ENCODE measurements around the gene CCDC178.

CCDC178 gene

GRCh38 chr18:33116376-33116775, 324.1 kb downstream of the CCDC178 start:
- DNase-seq (ENCODE audit: low read depth): no peak

DNA sequence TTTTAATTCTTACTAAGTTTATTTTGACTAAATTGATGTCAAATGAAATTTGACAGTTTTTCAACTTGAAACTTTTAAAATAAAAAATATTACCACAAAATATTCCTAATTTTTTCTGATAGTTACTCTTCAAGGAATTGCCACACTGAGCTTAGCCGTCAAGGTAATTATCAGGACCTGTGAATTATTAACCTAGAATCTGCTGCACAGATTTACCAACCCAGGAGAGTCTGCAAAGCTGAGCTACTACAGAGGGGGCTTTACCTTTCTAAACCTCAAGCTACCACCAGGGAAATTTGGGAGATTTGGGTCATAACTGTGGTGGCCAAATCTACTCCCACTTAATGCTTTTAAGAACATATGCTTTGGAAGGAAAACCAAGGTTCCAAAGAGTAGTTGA, 324.6 kb downstream of the CCDC178 start:
- no peak for DNase-seq (ENCODE audit: low read depth)

DNA sequence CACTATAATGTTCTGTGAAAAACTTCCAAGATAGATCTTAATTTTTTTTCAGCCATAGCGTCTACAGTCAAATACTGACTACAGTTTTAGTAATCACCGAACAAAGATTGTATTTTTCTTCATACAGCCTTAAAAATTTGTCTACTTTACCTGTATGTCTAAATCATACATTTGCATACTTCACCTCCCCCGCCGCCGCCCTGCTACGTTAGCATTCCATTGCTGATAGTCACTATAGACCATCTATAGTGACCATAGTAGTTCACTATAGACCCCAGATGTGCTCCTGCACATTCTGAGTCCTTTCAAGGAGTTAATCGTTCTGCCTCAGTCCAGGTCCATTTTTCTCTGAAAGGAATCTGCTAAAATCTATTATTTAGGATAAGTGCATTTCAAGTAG, 325.0 kb downstream of the CCDC178 start:
- no peak for DNase-seq (ENCODE audit: low read depth)

DNA sequence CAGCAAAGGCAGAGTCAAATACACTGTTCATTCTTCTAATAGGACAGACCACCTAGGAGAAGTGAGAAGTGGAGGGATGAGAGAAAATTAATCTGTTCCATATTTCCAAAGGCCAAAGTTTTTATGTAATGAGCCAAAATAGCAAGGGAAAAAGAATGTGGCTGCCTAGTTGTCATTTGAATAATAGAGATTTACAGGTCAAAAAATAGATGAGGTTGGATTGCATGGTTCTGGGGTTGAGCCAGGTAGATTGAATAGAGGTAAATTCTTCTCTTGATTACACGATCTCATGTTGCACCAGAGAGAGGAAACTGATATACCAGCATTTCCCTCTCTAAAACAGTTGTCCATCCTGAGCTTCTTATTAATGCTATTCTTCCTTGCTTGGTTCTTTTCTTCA, 325.8 kb downstream of the CCDC178 start:
- DNase-seq (ENCODE audit: low read depth): no peak

DNA sequence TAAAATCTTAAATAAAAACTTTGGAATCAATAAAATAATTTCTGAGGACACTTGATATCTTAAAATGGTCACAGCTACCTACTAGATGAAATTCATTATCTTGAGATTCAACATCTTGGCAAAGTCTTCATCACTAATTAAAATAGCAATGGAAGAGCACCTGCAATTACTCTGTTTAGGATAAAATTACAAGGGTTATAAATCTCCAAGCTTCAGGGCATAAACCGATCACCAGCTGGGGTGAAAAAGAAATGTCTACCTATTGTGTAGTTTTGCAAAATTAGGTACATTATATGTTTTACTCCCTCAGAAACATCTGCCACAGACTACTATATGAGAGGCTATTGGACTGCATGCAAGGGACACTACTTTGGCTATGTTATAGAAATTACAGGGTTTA, 327.1 kb downstream of the CCDC178 start:
- DNase-seq (ENCODE audit: low read depth): no peak

- DNase-seq (ENCODE audit: low read depth): no peak
Measured at GRCh38 chr18:33107511-33107910, 333.0 kb downstream of the CCDC178 start.

GRCh38 chr18:33101316-33101715, 339.2 kb downstream of the CCDC178 start:
- DNase-seq (ENCODE audit: low read depth): no peak

DNA sequence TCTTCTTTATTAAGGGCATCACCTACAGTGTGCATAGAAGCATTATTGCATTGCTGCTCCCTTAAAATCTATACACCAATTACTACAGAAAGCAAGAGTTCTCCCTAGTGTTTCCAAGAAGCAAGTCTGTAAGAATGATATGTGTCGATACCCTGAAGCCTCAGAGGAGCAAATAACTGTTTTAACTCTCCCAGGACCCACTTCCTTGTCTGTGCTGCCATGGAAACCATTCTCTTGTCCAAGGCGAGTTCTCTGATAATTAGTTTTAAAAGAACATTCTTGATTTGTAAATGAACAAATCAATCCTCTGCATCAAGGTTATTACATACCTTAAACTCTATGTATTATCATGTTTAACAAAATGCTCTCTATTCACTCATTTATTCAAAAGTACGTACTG, 340.9 kb downstream of the CCDC178 start:
- no peak for DNase-seq (ENCODE audit: low read depth)

GRCh38 chr18:33097126-33097525, 343.4 kb downstream of the CCDC178 start:
- no peak for DNase-seq (ENCODE audit: low read depth)

DNA sequence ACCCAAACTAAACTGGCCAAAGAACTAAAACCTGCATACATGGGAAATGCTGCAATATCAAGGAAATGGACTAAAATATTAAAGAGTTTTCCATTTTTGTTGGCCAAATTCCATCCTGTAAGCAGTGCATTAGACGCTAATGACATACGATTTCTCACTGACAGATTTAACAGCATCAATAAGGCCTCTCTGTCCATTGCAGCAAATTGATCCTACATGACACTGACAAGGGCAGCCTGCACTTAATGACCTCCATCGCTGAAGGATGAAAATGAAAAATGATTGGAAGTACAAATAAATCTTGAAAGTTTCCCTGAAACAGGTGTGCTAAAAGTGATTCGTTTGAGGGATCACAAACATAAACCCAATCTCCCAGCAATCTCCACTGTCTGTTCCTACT, 350.1 kb downstream of the CCDC178 start:
- no peak for DNase-seq (ENCODE audit: low read depth)

GRCh38 chr18:33076601-33077000, 363.9 kb downstream of the CCDC178 start:
- DNase-seq (ENCODE audit: low read depth): no peak

GRCh38 chr18:33074125-33074524, 366.4 kb downstream of the CCDC178 start:
- no peak for DNase-seq (ENCODE audit: low read depth)

DNA sequence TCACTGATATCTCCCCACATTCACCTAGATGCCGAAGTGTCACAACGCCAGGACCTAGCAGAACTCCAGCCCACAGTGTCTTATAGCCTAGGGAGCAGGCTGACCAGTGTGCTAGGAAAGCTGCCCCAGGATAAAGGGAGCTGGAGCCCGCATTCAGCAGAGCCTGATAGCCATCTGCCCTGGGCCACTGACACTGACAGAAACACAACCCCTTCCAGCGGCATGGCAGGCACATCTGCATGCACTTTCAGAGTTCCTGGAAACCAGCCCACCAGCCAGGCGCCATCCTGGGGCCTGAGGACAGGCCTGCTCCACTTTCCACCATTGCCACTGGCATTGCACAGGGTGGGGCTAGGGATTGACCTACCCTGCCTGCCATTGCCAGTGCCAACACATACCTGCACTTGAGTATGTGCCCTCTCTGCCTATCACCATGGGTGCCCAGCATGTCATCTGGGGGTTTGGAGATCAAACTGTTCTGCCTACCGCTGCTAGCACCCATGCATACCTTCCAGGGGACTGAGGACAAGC, 377.6 kb downstream of the CCDC178 start:
- no peak for DNase-seq (ENCODE audit: low read depth)

GRCh38 chr18:33052886-33053285, 387.6 kb downstream of the CCDC178 start:
- DNase-seq (ENCODE audit: low read depth): no peak

- no peak for DNase-seq (ENCODE audit: low read depth)
Measured at GRCh38 chr18:33051407-33051806, 389.1 kb downstream of the CCDC178 start.

- no peak for DNase-seq (ENCODE audit: low read depth)
Measured at GRCh38 chr18:33040213-33040612, 400.3 kb downstream of the CCDC178 start.

DNA sequence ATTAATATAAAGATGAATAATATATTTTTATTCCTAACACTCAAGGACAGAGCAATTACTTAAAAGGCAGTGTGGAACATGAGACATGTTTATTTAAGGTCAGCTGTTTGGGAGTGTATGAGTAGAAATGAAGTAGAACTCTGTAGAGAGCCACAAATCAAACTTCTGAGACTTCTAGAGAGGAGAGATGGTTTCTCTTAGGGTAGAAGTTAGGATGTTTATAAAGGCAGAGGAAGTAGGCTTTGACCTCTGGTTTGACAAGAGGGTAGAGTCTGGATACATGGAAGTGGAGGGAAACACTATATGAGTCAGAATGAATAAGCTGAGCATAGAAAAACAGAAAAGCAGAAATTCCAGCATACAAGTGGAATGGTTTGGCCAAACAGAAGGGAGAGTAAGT, 405.6 kb downstream of the CCDC178 start:
- DNase-seq (ENCODE audit: low read depth): no peak

GRCh38 chr18:33034212-33034611, 406.3 kb downstream of the CCDC178 start:
- no peak for DNase-seq (ENCODE audit: low read depth)

GRCh38 chr18:33022370-33022769, 418.2 kb downstream of the CCDC178 start:
- DNase-seq (ENCODE audit: low read depth): no peak

GRCh38 chr18:33020877-33021276, 419.6 kb downstream of the CCDC178 start:
- no peak for DNase-seq (ENCODE audit: low read depth)

DNA sequence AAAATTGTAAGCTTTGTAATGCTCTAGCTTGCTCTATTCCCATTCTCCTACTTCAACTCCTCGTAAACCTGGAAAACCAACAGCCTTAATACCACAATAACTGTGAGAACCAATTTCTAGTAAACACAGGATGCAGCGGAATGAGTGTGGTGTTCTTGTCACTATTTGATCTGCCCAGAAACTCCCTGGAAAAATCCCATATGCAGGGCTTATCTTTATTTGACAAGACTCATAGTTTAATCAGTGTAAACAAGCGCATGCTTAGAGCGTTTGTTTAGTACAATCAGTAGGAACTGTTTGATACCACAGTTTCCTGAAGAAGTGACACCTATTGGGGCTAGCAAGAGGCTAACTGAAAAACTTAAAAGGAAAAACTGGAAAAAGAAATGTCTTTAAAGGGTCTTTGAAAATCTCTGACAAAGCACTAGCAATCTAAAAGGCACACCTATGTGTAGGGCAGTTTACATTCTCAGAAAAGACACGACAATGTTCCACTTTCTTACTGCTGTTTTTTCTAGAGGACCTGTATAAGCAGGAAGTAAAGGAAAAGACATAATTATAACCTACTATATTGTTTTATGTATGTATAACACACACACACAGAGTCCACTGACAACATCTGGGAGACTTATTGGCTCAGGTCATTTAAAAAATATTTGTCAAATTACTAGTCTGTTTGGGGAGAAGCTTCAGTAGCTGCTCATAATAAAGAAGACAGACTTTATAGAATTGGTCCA, 426.3 kb downstream of the CCDC178 start:
- DNase-seq (ENCODE audit: low read depth): no peak

DNA sequence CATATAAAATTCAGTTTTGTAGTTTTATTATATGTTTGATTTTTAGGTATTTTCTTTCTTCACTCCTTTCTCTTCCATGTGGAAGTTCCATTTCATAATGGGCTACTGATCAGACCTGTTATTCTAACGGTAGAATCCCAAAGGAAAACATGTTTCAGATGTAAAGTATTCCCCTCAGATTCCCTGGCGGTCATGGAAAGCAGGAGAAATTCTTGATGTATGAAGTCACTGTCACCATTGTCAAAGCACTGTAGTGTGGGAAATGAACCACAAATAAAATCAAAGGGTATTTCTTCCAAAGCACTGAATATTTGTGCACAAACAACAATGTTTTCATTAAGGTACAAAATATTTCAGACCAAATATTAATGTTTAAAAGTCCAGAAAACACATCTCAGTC, 430.4 kb downstream of the CCDC178 start:
- DNase-seq (ENCODE audit: low read depth): no peak

DNA sequence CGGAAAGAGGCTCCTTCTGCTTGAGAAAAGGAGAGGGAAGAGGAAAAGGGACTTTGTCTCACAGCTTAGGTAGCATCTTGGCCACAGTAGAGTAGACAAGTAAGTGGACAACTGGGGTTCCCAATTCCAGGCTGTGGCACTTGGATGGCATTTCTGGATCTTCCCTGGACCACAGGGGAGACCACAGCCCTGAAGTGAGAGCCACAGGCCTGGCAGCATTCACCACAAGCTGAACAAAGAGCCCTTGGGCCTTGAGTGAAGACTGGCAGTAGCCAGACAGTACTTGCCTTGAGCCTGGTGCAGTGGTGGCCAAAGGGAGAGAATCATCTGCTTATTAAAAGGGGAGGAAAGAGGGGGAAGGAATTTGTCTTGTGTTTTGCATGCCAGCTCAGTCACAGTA, 441.6 kb downstream of the CCDC178 start:
- DNase-seq (ENCODE audit: low read depth): no peak

GRCh38 chr18:32998285-32998684, 442.2 kb downstream of the CCDC178 start:
- no peak for DNase-seq (ENCODE audit: low read depth)
